Hepatocyte (in vitro differentiated cells): ENCODE measurements around the gene SRC. TPM values are rescaled to one million over a fixed set of nuclear protein-coding genes. Genes with fewer than 3 reads are reported as not detected.

Experiments
- DNase-seq: peaks from one replicate; pipeline ENCODE4 v3.0.0-alpha.2; 2016; ENCODE audit warnings: low spot score
- H2AFZ ChIP-seq: fragments of 200-600 bp; sonication (generic); 2 replicates; pipeline ENCODE4 v1.6.0; 2016; ENCODE audit warnings: antibody characterized with exemption, mild to moderate bottlenecking
- H3K27ac ChIP-seq: fragments of 200-600 bp; sonication (generic); 2 replicates; pipeline ENCODE4 v1.5.1; 2016; ENCODE audit warnings: mild to moderate bottlenecking
- H3K27me3 ChIP-seq: fragments of 200-600 bp; sonication (generic); 2 replicates; pipeline ENCODE4 v1.6.1; 2016
- H3K36me3 ChIP-seq: fragments of 200-600 bp; sonication (generic); replicated peaks from 2 replicates; pipeline ENCODE4 v1.5.1; 2016; ENCODE audit warnings: low read depth; ENCODE audit not compliant: insufficient read depth
- H3K4me1 ChIP-seq: fragments of 200-600 bp; sonication (generic); 2 replicates; pipeline ENCODE4 v1.5.1; 2016; ENCODE audit warnings: mild to moderate bottlenecking, moderate library complexity; ENCODE audit not compliant: insufficient read depth
- H3K4me2 ChIP-seq: fragments of 200-600 bp; sonication (generic); 2 replicates; pipeline ENCODE4 v1.6.0; 2016
- H3K4me3 ChIP-seq: fragments of 200-600 bp; sonication (generic); 2 replicates; pipeline ENCODE4 v1.5.1; 2016; ENCODE audit warnings: mild to moderate bottlenecking
- H3K79me2 ChIP-seq: fragments of 200-600 bp; sonication (generic); 2 replicates; pipeline ENCODE4 v1.6.0; 2017; ENCODE audit warnings: mild to moderate bottlenecking
- H3K9me2 ChIP-seq: fragments of 200-600 bp; sonication (generic); replicated peaks from 2 replicates; pipeline ENCODE4 v1.6.0; 2017; ENCODE audit warnings: mild to moderate bottlenecking; ENCODE audit not compliant: insufficient read depth
- H3K9me3 ChIP-seq: fragments of 200-600 bp; sonication (generic); 2 replicates; pipeline ENCODE4 v1.5.1; 2016; ENCODE audit warnings: low read depth, mild to moderate bottlenecking
- H4K20me1 ChIP-seq: fragments of 200-600 bp; sonication (generic); 2 replicates; pipeline ENCODE4 v1.6.0; 2016; ENCODE audit warnings: mild to moderate bottlenecking; ENCODE audit not compliant: insufficient read depth, poor library complexity, severe bottlenecking
- EZH2 ChIP-seq: fragments of 200-600 bp; sonication (generic); IDR thresholded peaks from 2 replicates; pipeline ENCODE4 v1.6.1; 2016; ENCODE audit warnings: antibody characterized with exemption, mild to moderate bottlenecking, borderline replicate concordance
- EZH2phosphoT487 ChIP-seq: fragments of 200-600 bp; sonication (generic); IDR thresholded peaks from one replicate; pipeline ENCODE4 v1.6.1; 2018; ENCODE audit warnings: antibody characterized with exemption, mild to moderate bottlenecking, low read depth, moderate library complexity; ENCODE audit not compliant: unreplicated experiment, severe bottlenecking
- WGBS: methylation state at CpG from one replicate; pipeline ENCODE4 v1.1.6; 2016; ENCODE audit warnings: low lambda C conversion rate; ENCODE audit errors: missing lambda C conversion rate; 5-methylcytosine and 5-hydroxymethylcytosine counted together
- polyA plus RNA-seq: library from polyadenylated mRNA; unstranded; fragments of >200 nt; fragmentation: Nextera tagmentation; extraction: Ambion mirVana; gene quantifications from 2 replicates; pipeline ENCODE4 v1.2.1, GENCODE V29; 2016
- total RNA-seq: library from RNA; depleted of rRNA; stranded (reverse); fragments of >200 nt; gene quantifications from 2 replicates; pipeline ENCODE4 v1.2.3, GENCODE V29; 2014
- TF ChIP-seq, protein P1 (sequence below): fragments of 200-600 bp; sonication (generic); IDR thresholded peaks from 2 replicates; pipeline ENCODE4 v1.5.1; 2016; ENCODE audit warnings: antibody characterized with exemption, mild to moderate bottlenecking; ENCODE audit not compliant: poor library complexity

The SRC gene
- total and polyA plus RNA-seq, 2 experiments from 2014 or later: 55.1 to 69.8 TPM

- no peak overlapping the region for H3K4me2 ChIP-seq
- H3K9me3 ChIP-seq: no peaks in the 10 kb centered on the region
- H3K79me2 ChIP-seq: peaks cover 100% of the 10 kb centered on the region
- no peak overlapping the region for H2AFZ ChIP-seq
- H3K27me3 ChIP-seq: no peaks in the 10 kb centered on the region
- H3K4me1 ChIP-seq: peaks cover 25% of the 10 kb centered on the region
- 92% methylated on average over 13 of the region's 15 CpGs for WGBS
- H4K20me1 ChIP-seq: peaks cover 98% of the 10 kb centered on the region
- H3K9me2 ChIP-seq: no peaks in the 10 kb centered on the region
- H3K36me3 ChIP-seq: no peaks in the 10 kb centered on the region
- H3K4me3 ChIP-seq: no peak overlapping the region
- no peak for DNase-seq
- TF ChIP-seq EZH2phosphoT487 (no peak), EZH2 (no peak)
- TF ChIP-seq, protein P1, sequence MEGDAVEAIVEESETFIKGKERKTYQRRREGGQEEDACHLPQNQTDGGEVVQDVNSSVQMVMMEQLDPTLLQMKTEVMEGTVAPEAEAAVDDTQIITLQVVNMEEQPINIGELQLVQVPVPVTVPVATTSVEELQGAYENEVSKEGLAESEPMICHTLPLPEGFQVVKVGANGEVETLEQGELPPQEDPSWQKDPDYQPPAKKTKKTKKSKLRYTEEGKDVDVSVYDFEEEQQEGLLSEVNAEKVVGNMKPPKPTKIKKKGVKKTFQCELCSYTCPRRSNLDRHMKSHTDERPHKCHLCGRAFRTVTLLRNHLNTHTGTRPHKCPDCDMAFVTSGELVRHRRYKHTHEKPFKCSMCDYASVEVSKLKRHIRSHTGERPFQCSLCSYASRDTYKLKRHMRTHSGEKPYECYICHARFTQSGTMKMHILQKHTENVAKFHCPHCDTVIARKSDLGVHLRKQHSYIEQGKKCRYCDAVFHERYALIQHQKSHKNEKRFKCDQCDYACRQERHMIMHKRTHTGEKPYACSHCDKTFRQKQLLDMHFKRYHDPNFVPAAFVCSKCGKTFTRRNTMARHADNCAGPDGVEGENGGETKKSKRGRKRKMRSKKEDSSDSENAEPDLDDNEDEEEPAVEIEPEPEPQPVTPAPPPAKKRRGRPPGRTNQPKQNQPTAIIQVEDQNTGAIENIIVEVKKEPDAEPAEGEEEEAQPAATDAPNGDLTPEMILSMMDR: no peak
- H3K27ac ChIP-seq: no peak overlapping the region
Measured at GRCh38 chr20:37355252-37356180, 9.6 kb downstream of the SRC start.

DNA sequence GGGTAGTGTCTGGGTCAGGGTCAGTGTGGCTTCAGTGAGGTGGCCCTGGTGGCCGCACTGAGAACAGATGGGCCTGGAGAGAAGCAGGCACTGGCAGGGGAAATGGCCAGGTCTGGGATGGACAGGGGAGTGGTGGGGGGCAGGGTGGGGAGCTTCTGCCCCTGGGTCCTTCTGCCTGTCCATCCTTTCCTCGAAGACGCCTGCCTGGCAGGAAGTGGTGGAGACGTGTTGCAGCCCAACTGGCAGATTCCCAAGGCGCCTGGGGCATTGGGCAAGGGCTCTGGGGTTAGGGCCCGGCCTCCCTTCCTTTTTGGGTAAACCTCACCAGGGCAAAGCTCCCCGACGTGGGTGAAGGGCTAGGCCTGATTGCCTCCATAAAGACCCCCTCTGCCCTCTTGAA is 10.4 kb downstream of the SRC start:
- peaks cover 99% of the 10 kb centered on the region for H4K20me1 ChIP-seq
- TF ChIP-seq EZH2 (no peak), EZH2phosphoT487 (no peak)
- TF ChIP-seq, protein P1: no peak
- no peak for DNase-seq
- H2AFZ ChIP-seq: no peak overlapping the region
- H3K4me2 ChIP-seq: no peak overlapping the region
- no peaks in the 10 kb centered on the region for H3K27me3 ChIP-seq
- H3K36me3 ChIP-seq: no peaks in the 10 kb centered on the region
- no peak overlapping the region for H3K27ac ChIP-seq
- no peak overlapping the region for H3K4me3 ChIP-seq
- 79% methylated on average over 6 of the region's 8 CpGs for WGBS
- H3K4me1 ChIP-seq: peaks cover 25% of the 10 kb centered on the region
- peaks cover 100% of the 10 kb centered on the region for H3K79me2 ChIP-seq
- H3K9me2 ChIP-seq: no peaks in the 10 kb centered on the region
- no peaks in the 10 kb centered on the region for H3K9me3 ChIP-seq

DNA sequence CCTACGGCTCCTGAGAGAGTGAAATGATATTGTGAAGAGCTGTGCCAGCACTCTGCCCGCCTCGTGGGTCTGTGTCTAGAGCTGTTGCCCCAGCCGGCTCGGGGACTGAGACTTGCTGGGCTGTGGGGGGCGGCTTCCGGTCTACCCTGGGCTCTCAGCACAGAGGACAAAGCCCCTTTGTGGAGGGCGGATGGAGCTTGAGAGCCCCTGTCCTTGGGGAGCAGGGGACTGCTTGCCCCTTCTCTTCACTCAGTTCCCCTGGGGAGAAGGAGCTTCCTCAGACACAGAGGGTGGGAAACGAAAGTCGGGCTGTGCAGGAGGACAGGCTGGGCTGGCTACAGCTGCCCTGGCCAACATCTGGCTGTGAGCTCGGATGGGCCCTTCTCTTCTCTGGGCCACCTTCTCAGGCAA is 11.0 kb downstream of the SRC start:
- H3K79me2 ChIP-seq: peaks cover 100% of the 10 kb centered on the region
- DNase-seq: no peak
- H3K4me3 ChIP-seq: no peak overlapping the region
- H3K36me3 ChIP-seq: no peaks in the 10 kb centered on the region
- no peak overlapping the region for H3K27ac ChIP-seq
- no peaks in the 10 kb centered on the region for H3K9me2 ChIP-seq
- no peak for TF ChIP-seq EZH2phosphoT487
- TF ChIP-seq, protein P1: no peak
- no peak for TF ChIP-seq EZH2
- peaks cover 25% of the 10 kb centered on the region for H3K4me1 ChIP-seq
- WGBS: 94% methylated on average over 11 of the region's 11 CpGs
- peaks cover 99% of the 10 kb centered on the region for H4K20me1 ChIP-seq
- no peak overlapping the region for H2AFZ ChIP-seq
- H3K27me3 ChIP-seq: no peaks in the 10 kb centered on the region
- H3K9me3 ChIP-seq: no peaks in the 10 kb centered on the region
- H3K4me2 ChIP-seq: no peak overlapping the region
